ENCODE results near the gene CD82. TPM values are rescaled to one million over a fixed set of nuclear protein-coding genes. Genes with fewer than 3 reads are reported as not detected.

Gene CD82
- total and polyA plus RNA-seq, 12 donors, result 18.5 to 70.4 (median 35.2) TPM

- peak in 1 of 2 donors; percentile 82 for DNase-seq
- peak; percentile 48 to 81 (median 68) for ATAC-seq
- Histone ChIP-seq H3K9me3 (no peaks in the 10 kb centered on the region), H3K4me1 (peaks cover 15 to 64% (median 47%) of the 10 kb centered on the region in 9 donors), H3K27me3 (no peaks in the 10 kb centered on the region), H3K36me3 (no peaks in the 10 kb centered on the region), H3K4me3 (peak overlapping the region in 9 of 10 donors; percentile 31 to 80 (median 65)), H3K27ac (peak overlapping the region; percentile 91 to 99 (median 96))
- intact Hi-C loops (cut with DNase I), result loop anchor here in 8 of 10 donors (5.0 to 10.0 kb wide), 7 partner anchors 38 to 540 kb away; partner anchors contain the start of gene TSPAN18 (in 1 of the 8)
- WGBS, 2 donors, result 1 to 3% methylated on average over 22 of the region's 22 CpGs
- no peak for TF ChIP-seq CTCF (IDR thresholded peaks at IDR 0.05)
Observed at GRCh38 chr11:44564670-44565210, 723 bp upstream of the CD82 start.

- Histone ChIP-seq H3K27ac (peak overlapping the region; percentile 28 to 99 (median 74)), H3K4me3 (peak overlapping the region; percentile 48 to 80 (median 64)), H3K36me3 (no peaks in the 10 kb centered on the region), H3K27me3 (no peaks in the 10 kb centered on the region), H3K4me1 (peaks cover 15 to 78% (median 61%) of the 10 kb centered on the region in 9 donors), H3K9me3 (no peaks in the 10 kb centered on the region)
- ATAC-seq, result no peak
- intact Hi-C loops (cut with DNase I), result loop anchor here in 6 of 10 donors (5.0 to 10.0 kb wide), 4 partner anchors 36 to 539 kb away; partner anchors contain the start of gene TSPAN18 (in 1 of the 6)
- 44 to 53% methylated on average over 17 of the region's 17 CpGs for WGBS, 2 donors
- no peak for TF ChIP-seq CTCF (IDR thresholded peaks at IDR 0.05)
- peak in 1 of 2 donors; percentile 20 for DNase-seq
Observed at GRCh38 chr11:44565953-44566949, 788 bp downstream of the CD82 start.

- H3K9me3 ChIP-seq, result no peaks in the 10 kb centered on the region
- peak overlapping the region in 3 of 10 donors; percentile 84 to 98 (median 85) for H3K27ac ChIP-seq
- DNase-seq (no peak), ATAC-seq (no peak)
- H3K4me3 ChIP-seq, result peak overlapping the region in 4 of 10 donors; percentile 66 to 80 (median 68)
- H3K27me3 ChIP-seq, result no peaks in the 10 kb centered on the region
- intact Hi-C loops (cut with DNase I), result loop anchor here in 6 of 10 donors (5.0 to 10.0 kb wide), 4 partner anchors 35 to 538 kb away; partner anchors contain the start of gene TSPAN18 (in 1 of the 6)
- no peak for TF ChIP-seq CTCF (IDR thresholded peaks at IDR 0.05)
- peaks cover 15 to 87% (median 71%) of the 10 kb centered on the region in 9 donors for H3K4me1 ChIP-seq
- H3K36me3 ChIP-seq, result no peaks in the 10 kb centered on the region
- WGBS, 2 donors, result 85 to 92% methylated on average over 11 of the region's 11 CpGs
Observed at GRCh38 chr11:44566952-44567875, 1.8 kb downstream of the CD82 start.

Measured in heart right ventricle (tissue), 16 donors.